T-helper 22 cell (primary cell): ENCODE results near the gene PFKFB4.
"Not testable (repeated sequence)": the region's sequence is repeated elsewhere in the genome, so short reads cannot be mapped to it uniquely, and the experiment has no call there.

Source experiments
- DNase-seq: peaks from one replicate; pipeline ENCODE4 v3.0.0-alpha.2; 2020; ENCODE audit warnings: low read depth

Gene PFKFB4

GRCh38 chr3:48492461-48493202, 64.0 kb downstream of the PFKFB4 start:
- DNase-seq = no peak

GRCh38 chr3:48486952-48487351, 69.7 kb downstream of the PFKFB4 start:
- no peak for DNase-seq

- DNase-seq = not testable (repeated sequence)
Measured at GRCh38 chr3:48482822-48483221, 73.8 kb downstream of the PFKFB4 start.

- DNase-seq = not testable (repeated sequence)
Measured at GRCh38 chr3:48480891-48481290, 75.7 kb downstream of the PFKFB4 start.

GRCh38 chr3:48478626-48479555, 77.7 kb downstream of the PFKFB4 start:
- DNase-seq = peak; percentile 52

GRCh38 chr3:48477959-48478520, 78.6 kb downstream of the PFKFB4 start:
- no peak for DNase-seq

GRCh38 chr3:48476426-48477053, 80.1 kb downstream of the PFKFB4 start:
- DNase-seq = no peak

GRCh38 chr3:48475188-48475587, 81.4 kb downstream of the PFKFB4 start:
- DNase-seq = no peak

- no peak for DNase-seq
Measured at GRCh38 chr3:48474619-48475018, 82.0 kb downstream of the PFKFB4 start.

GRCh38 chr3:48474031-48474430, 82.6 kb downstream of the PFKFB4 start:
- DNase-seq = not testable (repeated sequence)

GRCh38 chr3:48473617-48473952, 83.0 kb downstream of the PFKFB4 start:
- DNase-seq = no peak

GRCh38 chr3:48472923-48473616, 83.5 kb downstream of the PFKFB4 start:
- DNase-seq = peak; percentile 90

- DNase-seq = no peak
Measured at GRCh38 chr3:48472673-48472922, 84.0 kb downstream of the PFKFB4 start.

GRCh38 chr3:48470286-48470685, 86.3 kb downstream of the PFKFB4 start:
- DNase-seq = no peak

- no peak for DNase-seq
Measured at GRCh38 chr3:48469046-48469915, 87.3 kb downstream of the PFKFB4 start.

- DNase-seq = no peak
Measured at GRCh38 chr3:48468329-48468731, 88.3 kb downstream of the PFKFB4 start.
